ENCODE results near the gene CDH2.
"Not testable (repeated sequence)": the region's sequence is repeated elsewhere in the genome, so short reads cannot be mapped to it uniquely, and the experiment has no call there.

CDH2 gene

DNA sequence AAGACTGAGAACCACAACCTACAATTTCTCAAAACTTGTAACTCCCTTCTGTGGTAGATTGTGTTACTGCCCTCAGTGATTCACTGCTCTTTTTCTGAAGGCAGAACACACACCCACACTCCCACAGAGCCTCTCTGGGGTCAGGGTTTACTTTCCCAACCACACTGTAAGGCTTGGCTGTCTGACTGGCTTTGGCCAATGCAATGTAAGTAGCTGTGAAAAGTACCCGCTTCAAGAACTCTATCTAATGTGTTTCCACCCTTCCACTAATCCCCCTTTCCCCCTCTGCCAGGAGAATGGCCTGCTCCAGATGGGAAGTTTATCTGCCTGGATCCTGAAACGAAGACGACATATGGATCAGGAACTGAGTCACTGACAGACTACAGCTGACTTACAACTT, 222.7 kb downstream of the CDH2 start:
- no peak for DNase-seq (ENCODE audit: low read depth, low spot score)
- no peak overlapping the region for H3K27ac ChIP-seq

DNA sequence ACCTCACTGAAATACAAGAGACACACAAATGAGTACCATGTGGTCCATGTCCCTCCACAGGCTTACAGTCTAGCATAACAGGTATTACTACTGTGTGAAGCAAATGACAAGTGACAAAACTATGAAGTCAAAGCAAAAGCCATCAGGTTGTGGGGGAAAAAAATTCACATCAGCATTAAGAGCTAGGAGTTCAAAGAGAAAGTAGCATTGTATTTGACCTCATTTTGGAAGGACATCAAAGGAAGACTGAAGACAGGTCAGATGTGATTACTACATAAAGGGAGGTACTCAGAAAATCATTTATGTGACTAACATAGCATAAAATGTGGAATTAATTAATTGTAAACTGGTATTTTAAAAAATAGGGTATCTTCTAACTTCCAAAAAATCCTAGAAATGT, 224.2 kb downstream of the CDH2 start:
- no peak overlapping the region for H3K27ac ChIP-seq
- no peak for DNase-seq (ENCODE audit: low read depth, low spot score)

- no peak overlapping the region for H3K27ac ChIP-seq
- DNase-seq (ENCODE audit: low read depth, low spot score) = no peak
Measured at GRCh38 chr18:27950648-27951228, 226.2 kb downstream of the CDH2 start.

GRCh38 chr18:27948986-27949385, 227.9 kb downstream of the CDH2 start:
- H3K27ac ChIP-seq = no peak overlapping the region
- DNase-seq (ENCODE audit: low read depth, low spot score) = no peak

GRCh38 chr18:27942706-27943105, 234.2 kb downstream of the CDH2 start:
- DNase-seq (ENCODE audit: low read depth, low spot score) = peak; percentile 8
- H3K27ac ChIP-seq = no peak overlapping the region

DNA sequence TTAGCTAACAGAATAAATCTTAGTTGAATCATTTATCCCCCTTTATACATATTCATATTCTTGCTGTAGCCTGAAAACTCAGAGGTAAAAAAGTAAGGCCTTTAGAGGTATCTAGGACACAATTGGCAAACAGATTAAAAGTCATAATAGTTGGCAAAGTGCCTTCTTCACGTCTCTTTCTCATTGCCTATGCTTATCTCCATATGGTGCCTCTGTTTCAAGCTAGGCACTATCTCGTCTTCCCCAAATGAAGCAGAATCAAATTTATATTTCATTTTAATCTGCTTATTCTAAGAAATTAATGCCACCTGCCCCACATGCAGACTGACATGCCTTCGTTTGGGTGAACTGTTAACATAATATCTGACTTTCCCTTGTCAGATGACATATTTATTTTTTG, 245.4 kb downstream of the CDH2 start:
- no peak for DNase-seq (ENCODE audit: low read depth, low spot score)
- no peak overlapping the region for H3K27ac ChIP-seq

GRCh38 chr18:27922780-27923179, 254.2 kb downstream of the CDH2 start:
- DNase-seq (ENCODE audit: low read depth, low spot score) = no peak
- H3K27ac ChIP-seq = peak overlapping the region; percentile 64

- H3K27ac ChIP-seq = peak overlapping the region; percentile 64
- DNase-seq (ENCODE audit: low read depth, low spot score) = peak; percentile 54
Measured at GRCh38 chr18:27921904-27922751, 254.8 kb downstream of the CDH2 start.

DNA sequence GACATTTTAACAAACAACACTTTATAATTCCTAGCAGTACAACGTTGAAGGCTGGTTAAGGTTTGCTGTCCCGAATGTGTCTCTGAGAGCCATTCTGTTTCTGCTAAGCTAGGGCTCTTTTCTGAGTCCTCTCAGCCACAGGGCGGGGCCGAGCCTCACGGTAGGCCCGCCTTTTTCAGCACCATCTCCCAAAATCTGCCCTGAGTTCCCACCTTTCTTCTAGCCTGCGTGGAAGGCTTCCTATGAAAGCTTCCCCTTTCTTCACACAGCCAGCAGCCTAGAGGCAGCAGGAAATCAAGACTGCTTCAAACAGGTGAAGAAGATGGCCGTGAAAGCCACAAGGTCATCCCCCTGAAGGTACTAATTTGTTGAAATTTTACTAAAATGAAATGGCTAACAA, 255.5 kb downstream of the CDH2 start:
- H3K27ac ChIP-seq = peak overlapping the region; percentile 64
- no peak for DNase-seq (ENCODE audit: low read depth, low spot score)

- H3K27ac ChIP-seq = no peak overlapping the region
- DNase-seq (ENCODE audit: low read depth, low spot score) = no peak
Measured at GRCh38 chr18:27920836-27921235, 256.1 kb downstream of the CDH2 start.

GRCh38 chr18:27906189-27906588, 270.7 kb downstream of the CDH2 start:
- DNase-seq (ENCODE audit: low read depth, low spot score); H3K27ac ChIP-seq: not testable (repeated sequence)

GRCh38 chr18:27903906-27904305, 273.0 kb downstream of the CDH2 start:
- no peak overlapping the region for H3K27ac ChIP-seq
- DNase-seq (ENCODE audit: low read depth, low spot score) = no peak

GRCh38 chr18:27901424-27902226, 275.3 kb downstream of the CDH2 start:
- no peak overlapping the region for H3K27ac ChIP-seq

More at GRCh38 chr18:27901424-27902226, 275.3 kb downstream of the CDH2 start:
- DNase-seq (ENCODE audit: low read depth, low spot score) = no peak
